ENCODE data around the gene CAPS2.

The CAPS2 gene

GRCh38 chr12:75305412-75306332 is 24.5 kb downstream of the CAPS2 start:
- no peak for DNase-seq (ENCODE audit: low read depth in 2 of 2)

GRCh38 chr12:75302781-75303180 is 27.3 kb downstream of the CAPS2 start:
- DNase-seq (ENCODE audit: low read depth in 2 of 2) = no peak

- DNase-seq (ENCODE audit: low read depth in 2 of 2) = no peak
These were observed 27.9 kb downstream of the CAPS2 start for GRCh38 chr12:75302225-75302624.

- DNase-seq (ENCODE audit: low read depth in 2 of 2) = no peak
These were observed 35.3 kb downstream of the CAPS2 start for GRCh38 chr12:75294797-75295196.

- no peak for DNase-seq (ENCODE audit: low read depth in 2 of 2)
These were observed 35.8 kb downstream of the CAPS2 start for GRCh38 chr12:75294336-75294735.

GRCh38 chr12:75291014-75291413 is 39.1 kb downstream of the CAPS2 start:
- no peak for DNase-seq (ENCODE audit: low read depth in 2 of 2)

- no peak for DNase-seq (ENCODE audit: low read depth in 2 of 2)
These were observed 40.4 kb downstream of the CAPS2 start for GRCh38 chr12:75289753-75290152.

- DNase-seq (ENCODE audit: low read depth in 2 of 2) = no peak
These were observed 41.3 kb downstream of the CAPS2 start for GRCh38 chr12:75288860-75289259.

GRCh38 chr12:75275702-75276101 is 54.4 kb downstream of the CAPS2 start:
- no peak for DNase-seq (ENCODE audit: low read depth in 2 of 2)

- no peak for DNase-seq (ENCODE audit: low read depth in 2 of 2)
These were observed 58.5 kb downstream of the CAPS2 start for GRCh38 chr12:75271576-75271975.

GRCh38 chr12:75270157-75270556 is 60.0 kb downstream of the CAPS2 start:
- no peak for DNase-seq (ENCODE audit: low read depth in 2 of 2)

GRCh38 chr12:75269209-75269608 is 60.9 kb downstream of the CAPS2 start:
- DNase-seq (ENCODE audit: low read depth in 2 of 2) = no peak

GRCh38 chr12:75260316-75260715 is 69.8 kb downstream of the CAPS2 start:
- DNase-seq (ENCODE audit: low read depth in 2 of 2) = no peak

GRCh38 chr12:75259143-75259542 is 71.0 kb downstream of the CAPS2 start:
- DNase-seq (ENCODE audit: low read depth in 2 of 2) = no peak

- no peak for DNase-seq (ENCODE audit: low read depth in 2 of 2)
These were observed 72.6 kb downstream of the CAPS2 start for GRCh38 chr12:75257510-75257909.

- DNase-seq (ENCODE audit: low read depth in 2 of 2) = no peak
These were observed 85.0 kb downstream of the CAPS2 start for GRCh38 chr12:75245108-75245507.

GRCh38 chr12:75239987-75240386 is 90.1 kb downstream of the CAPS2 start:
- DNase-seq (ENCODE audit: low read depth in 2 of 2) = no peak

GRCh38 chr12:75236206-75236605 is 93.9 kb downstream of the CAPS2 start:
- no peak for DNase-seq (ENCODE audit: low read depth in 2 of 2)

- DNase-seq (ENCODE audit: low read depth in 2 of 2) = no peak
These were observed 103.0 kb downstream of the CAPS2 start for GRCh38 chr12:75227132-75227531.
